Prostate gland (tissue), 2 donors: ENCODE results near the gene METTL4. TPM values are rescaled to one million over a fixed set of nuclear protein-coding genes. Genes with fewer than 3 reads are reported as not detected.
A peak's percentile ranks its signal among the peaks of the same experiment; 100 is the strongest.

Source experiments
- DNase-seq: peaks from one replicate; pipeline ENCODE4 v3.0.0-alpha.2; 2019; ENCODE audit warnings: low spot score
- H3K27ac ChIP-seq, 2 donors: fragments of 200-600 bp; sonication (generic); 2 replicates each; pipeline ENCODE4 v1.5.1; 2017 to 2019
- H3K27me3 ChIP-seq: fragments of 200-600 bp; sonication (generic); replicated peaks from 2 replicates; pipeline ENCODE4 v1.5.1; 2019; ENCODE audit not compliant: insufficient read depth
- H3K36me3 ChIP-seq, 2 donors: fragments of 200-600 bp; sonication (generic); 1 replicate in 1 of 2; 2 replicates in 1 of 2; pipeline versions ENCODE4 v1.5.1 to v1.8.1; 2017 to 2019
- H3K4me1 ChIP-seq: fragments of 200-600 bp; sonication (generic); replicated peaks from 2 replicates; pipeline ENCODE4 v1.5.1; 2019
- H3K4me3 ChIP-seq, 2 donors: fragments of 200-600 bp; sonication (generic); 2 replicates each; pipeline ENCODE4 v1.5.1; 2017 to 2019
- H3K9me3 ChIP-seq: fragments of 200-600 bp; sonication (generic); 2 replicates; pipeline ENCODE4 v1.5.1; 2017
- CTCF ChIP-seq, 4 experiments: fragments of 200-600 bp in 2 of 4; fragments of 450-650 bp in 2 of 4; sonication (generic) in 2 of 4; IDR thresholded peaks; 1 replicate in 3 of 4; 2 replicates in 1 of 4; pipeline ENCODE4 v1.5.1; 2016 to 2019; ENCODE audit warnings: antibody characterized with exemption in 4 of 4, mild to moderate bottlenecking in 2 of 4, moderate library complexity in 2 of 4
- POLR2A ChIP-seq: fragments of 450-650 bp; IDR thresholded peaks from one replicate; pipeline ENCODE4 v1.6.1; 2016; ENCODE audit warnings: antibody characterized with exemption, mild to moderate bottlenecking
- POLR2AphosphoS5 ChIP-seq: sonication (generic); formaldehyde crosslinking; IDR thresholded peaks from one replicate; pipeline ENCODE4 v1.6.1; 2017; ENCODE audit warnings: antibody characterized with exemption
- WGBS: methylation state at CpG from one replicate; pipeline ENCODE4 v1.1.5; 2018; 5-methylcytosine and 5-hydroxymethylcytosine counted together
- intact Hi-C: fragments of 100-400 bp; cut with DNase I; formaldehyde crosslinking; loops from one replicate; pipeline ENCODE4 v1.14.2; 2022
- total RNA-seq, 2 donors: library from RNA; depleted of rRNA; stranded (reverse); fragments of >200 nt; gene quantifications; one replicate each; pipeline ENCODE4 v1.1.0, GENCODE V29; 2016

The METTL4 gene
- total RNA-seq, 2 donors from 2014 or later, result 5.2 to 8.3 TPM

GRCh38 chr18:2572171-2572569, 865 bp upstream of the METTL4 start:
- Histone ChIP-seq H3K9me3 (no peaks in the 10 kb centered on the region), H3K27ac (no peak overlapping the region), H3K4me1 (no peaks in the 10 kb centered on the region), H3K4me3 (no peak overlapping the region), H3K36me3 (no peaks in the 10 kb centered on the region), H3K27me3 (no peaks in the 10 kb centered on the region)
- no peak for DNase-seq
- intact Hi-C loops, result no loop called here
- TF ChIP-seq POLR2AphosphoS5 (no peak), POLR2A (no peak), CTCF (IDR thresholded peaks at IDR 0.05) (no peak)
- 11% methylated on average over 1 of the region's 1 CpG for WGBS

GRCh38 chr18:2570772-2571199, 519 bp downstream of the METTL4 start:
- H3K9me3 ChIP-seq, result no peaks in the 10 kb centered on the region
- H3K4me3 ChIP-seq, result peak overlapping the region; percentile 56 to 65
- H3K36me3 ChIP-seq, result no peaks in the 10 kb centered on the region
- WGBS, result 0% methylated on average over 16 of the region's 16 CpGs
- intact Hi-C loops, result loop anchor here (1.0 kb wide), 1 partner anchor 85 kb away; the partner anchor contains the start of gene SMCHD1
- peak; percentile 51 for DNase-seq
- TF ChIP-seq POLR2AphosphoS5 (no peak), CTCF (IDR thresholded peaks at IDR 0.05) (peak in 1 of 4 experiments; percentile 7)
- H3K4me1 ChIP-seq, result no peaks in the 10 kb centered on the region
- H3K27ac ChIP-seq, result peak overlapping the region; percentile 94 to 97
- H3K27me3 ChIP-seq, result no peaks in the 10 kb centered on the region

- no peak for TF ChIP-seq POLR2A
- no peak for TF ChIP-seq CTCF (IDR thresholded peaks at IDR 0.05)
- no peak for TF ChIP-seq POLR2AphosphoS5
- no peak overlapping the region for H3K4me3 ChIP-seq
- intact Hi-C loops, result no loop called here
Measured at GRCh38 chr18:2569338-2570207, 1.7 kb downstream of the METTL4 start.

GRCh38 chr18:2568605-2569004, 2.7 kb downstream of the METTL4 start:
- Histone ChIP-seq H3K4me3 (no peak overlapping the region), H3K36me3 (no peaks in the 10 kb centered on the region), H3K9me3 (no peaks in the 10 kb centered on the region), H3K27ac (no peak overlapping the region), H3K27me3 (no peaks in the 10 kb centered on the region), H3K4me1 (no peaks in the 10 kb centered on the region)
- TF ChIP-seq POLR2A, result no peak
- TF ChIP-seq POLR2AphosphoS5, result no peak
- no peak for TF ChIP-seq CTCF (IDR thresholded peaks at IDR 0.05)
- 83% methylated on average over 3 of the region's 3 CpGs for WGBS
- intact Hi-C loops, result no loop called here
- DNase-seq, result no peak

More at GRCh38 chr18:2569338-2570207, 1.7 kb downstream of the METTL4 start:
- H3K9me3 ChIP-seq, result no peaks in the 10 kb centered on the region
- 88% methylated on average over 10 of the region's 10 CpGs for WGBS
- H3K4me1 ChIP-seq, result no peaks in the 10 kb centered on the region
- H3K36me3 ChIP-seq, result no peaks in the 10 kb centered on the region
- no peaks in the 10 kb centered on the region for H3K27me3 ChIP-seq
- no peak for DNase-seq
- no peak overlapping the region for H3K27ac ChIP-seq

- Histone ChIP-seq H3K36me3 (no peaks in the 10 kb centered on the region), H3K27me3 (no peaks in the 10 kb centered on the region), H3K4me3 (no peak overlapping the region), H3K4me1 (no peaks in the 10 kb centered on the region), H3K27ac (no peak overlapping the region), H3K9me3 (no peaks in the 10 kb centered on the region)
- intact Hi-C loops, result no loop called here
- DNase-seq, result no peak
- 81% methylated on average over 6 of the region's 6 CpGs for WGBS
- TF ChIP-seq CTCF (IDR thresholded peaks at IDR 0.05) (no peak), POLR2A (no peak), POLR2AphosphoS5 (no peak)
Measured at GRCh38 chr18:2568129-2568528, 3.2 kb downstream of the METTL4 start.
